ENCODE results near the gene JUNB.

GRCh38 chr19:12792051-12792852, 966 bp downstream of the JUNB start:
- no peak for TF ChIP-seq CTCF (IDR thresholded peaks at IDR 0.05; ENCODE audit: low read depth, low read length)
- no peak for TF ChIP-seq EZH2phosphoT487 (IDR thresholded peaks at IDR 0.05; ENCODE audit: low read depth)
